ENCODE results near the gene FMNL3.

DNA sequence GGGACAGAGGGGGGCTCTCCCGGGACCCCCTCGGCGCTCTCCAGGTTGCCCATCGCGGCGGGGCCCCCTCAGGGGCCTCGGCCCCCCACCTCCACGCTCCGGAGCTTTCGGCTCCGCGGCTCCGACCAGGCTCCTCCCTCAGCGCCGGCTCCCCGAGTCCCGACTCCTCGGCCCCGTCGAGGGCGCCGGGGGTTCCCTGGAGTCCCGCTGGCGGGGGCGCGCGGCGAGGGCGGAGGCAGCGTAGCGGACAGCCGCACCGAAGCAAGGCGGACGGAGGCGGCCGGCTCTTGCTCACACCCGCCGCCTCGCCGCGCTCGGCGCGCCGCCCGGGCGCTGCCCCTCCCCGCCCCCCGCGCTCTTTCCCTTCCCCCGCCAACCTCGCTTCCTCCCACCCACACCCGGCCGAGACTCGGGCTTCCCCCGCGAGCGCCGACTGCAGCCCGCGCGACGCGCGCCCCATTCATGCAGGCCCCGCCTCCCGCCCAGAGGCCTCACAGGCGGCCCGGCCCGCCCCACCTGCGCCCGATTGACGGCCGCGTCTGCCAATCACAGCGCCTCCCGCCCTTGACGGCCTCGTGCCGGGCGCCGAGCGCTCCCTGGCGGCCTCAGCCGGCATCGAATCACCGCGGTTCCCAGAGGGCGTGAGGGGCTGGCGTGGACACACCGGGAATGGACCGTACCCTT lies at the start of gene FMNL3:
- TF ChIP-seq CTCF (IDR thresholded peaks at IDR 0.05; ENCODE audit: low read length) (peak; percentile 97), EZH2 (optimal IDR thresholded peaks at IDR 0.05; ENCODE audit: low read depth, low read length) (no peak)

Measured in MM.1S (cell line).